Fibroblast of the aortic adventitia (primary cell): ENCODE data around the gene YJEFN3. TPM values are rescaled to one million over a fixed set of nuclear protein-coding genes. Genes with fewer than 3 reads are reported as not detected.

Experiments used
- DNase-seq: peaks from one replicate; pipeline ENCODE4 v3.0.0-alpha.2; 2010; ENCODE audit warnings: low read depth
- H3K4me3 ChIP-seq: 2 replicates; pipeline ENCODE4 v1.5.1; 2011; ENCODE audit warnings: low read depth, mild to moderate bottlenecking, control low read depth, low read length, moderate library complexity
- CTCF ChIP-seq: IDR thresholded peaks from 2 replicates; pipeline ENCODE4 v1.5.1; 2011; ENCODE audit warnings: mild to moderate bottlenecking, low read length, control low read depth, inconsistent platforms; ENCODE audit not compliant: insufficient read depth
- total RNA-seq: library from RNA; depleted of rRNA; stranded (reverse); fragments of >200 nt; gene quantifications from 2 replicates; pipeline ENCODE4 v1.2.3, GENCODE V29; 2012; ENCODE audit warnings: low replicate concordance

The YJEFN3 gene
- total RNA-seq, 1 donor = 0.45 TPM

GRCh38 chr19:19504754-19505668 lies 23.7 kb upstream of the YJEFN3 start:
- H3K4me3 ChIP-seq = no peak overlapping the region
- no peak for DNase-seq
- no peak for TF ChIP-seq CTCF

- no peak for DNase-seq
- TF ChIP-seq CTCF = no peak
- no peak overlapping the region for H3K4me3 ChIP-seq
Measured at GRCh38 chr19:19505669-19506326, 22.9 kb upstream of the YJEFN3 start.

- no peak for TF ChIP-seq CTCF
- no peak for DNase-seq
Measured at GRCh38 chr19:19506592-19506991, 22.1 kb upstream of the YJEFN3 start.

GRCh38 chr19:19507354-19507753 lies 21.4 kb upstream of the YJEFN3 start:
- no peak for TF ChIP-seq CTCF

More at GRCh38 chr19:19506592-19506991, 22.1 kb upstream of the YJEFN3 start:
- H3K4me3 ChIP-seq = no peak overlapping the region

GRCh38 chr19:19508217-19508616 lies 20.5 kb upstream of the YJEFN3 start:
- DNase-seq = no peak
- no peak for TF ChIP-seq CTCF
- H3K4me3 ChIP-seq = no peak overlapping the region

More at GRCh38 chr19:19507354-19507753, 21.4 kb upstream of the YJEFN3 start:
- H3K4me3 ChIP-seq = no peak overlapping the region
- DNase-seq = no peak

- TF ChIP-seq CTCF = no peak
- peak; percentile 9 for DNase-seq
- no peak overlapping the region for H3K4me3 ChIP-seq
Measured at GRCh38 chr19:19510432-19510831, 18.3 kb upstream of the YJEFN3 start.
